B cell (primary cell): Measurements from ENCODE around the gene BICDL1. TPM values are rescaled to one million over a fixed set of nuclear protein-coding genes. Genes with fewer than 3 reads are reported as not detected.

Source experiments
- ATAC-seq: fragments of 200-7000 bp; cut with Tn5 transposase; one replicate; pipeline ENCODE4 v1.10.0; 2021; ENCODE audit warnings: low read depth, mild to moderate bottlenecking, moderate number of reproducible peaks, moderate library complexity
- CTCF ChIA-PET: fragments of 350-600 bp; sonication (Branson Sonifier 250); formaldehyde crosslinking; loops from one replicate; lab custom pipeline; 2021; ENCODE audit warnings: antibody characterized with exemption, inconsistent platforms; lab: Charles Lee
- POLR2A ChIA-PET: fragments of 350-600 bp; sonication (Branson Sonifier 250); formaldehyde crosslinking; loops from one replicate; lab custom pipeline; 2021; ENCODE audit warnings: antibody characterized with exemption; lab: Charles Lee
- DNase-seq: peaks from one replicate; pipeline ENCODE4 v3.0.0; 2013
- H2AFZ ChIP-seq: 2 replicates; pipeline ENCODE4 v1.6.1; 2012; ENCODE audit warnings: mild to moderate bottlenecking, low read depth, low read length; ENCODE audit not compliant: insufficient read depth, poor library complexity, severe bottlenecking
- H3K27ac ChIP-seq, 2 donors: 1 replicate in 1 of 2; 2 replicates in 1 of 2; pipeline ENCODE4 v1.5.1; 2012 to 2013; ENCODE audit warnings: low read length in 2 of 2, mild to moderate bottlenecking in 2 of 2, moderate library complexity in 1 of 2
- H3K27me3 ChIP-seq, 4 experiments: fragments of 200-600 bp in 1 of 4; sonication (generic) in 1 of 4; replicated peaks in 1 of 4; 1 replicate in 2 of 4; 2 replicates in 2 of 4; pipeline versions ENCODE4 v1.6.1 to v1.7.0; 2013 to 2016; ENCODE audit warnings: low read length in 3 of 4, mild to moderate bottlenecking in 2 of 4, mixed read lengths in 1 of 4, moderate library complexity in 1 of 4; ENCODE audit not compliant: insufficient read depth in 4 of 4, control insufficient read depth in 3 of 4; ENCODE audit errors: control extremely low read depth in 1 of 4
- H3K36me3 ChIP-seq, 2 experiments: replicated peaks in 1 of 2; 1 replicate in 1 of 2; 2 replicates in 1 of 2; pipeline versions ENCODE4 v1.6.1 to v1.7.1; 2013; ENCODE audit warnings: low read length in 1 of 2; ENCODE audit not compliant: insufficient read depth in 2 of 2, control insufficient read depth in 1 of 2; ENCODE audit errors: control extremely low read depth in 1 of 2, extremely low read depth in 1 of 2
- H3K4me1 ChIP-seq, 2 donors: fragments of 200-600 bp in 1 of 2; sonication (generic) in 1 of 2; 1 replicate in 1 of 2; 2 replicates in 1 of 2; pipeline versions ENCODE4 v1.5.1 to v1.6.1; 2013 to 2017; ENCODE audit warnings: low read length in 2 of 2; ENCODE audit not compliant: control insufficient read depth in 2 of 2, insufficient read depth in 2 of 2
- H3K4me2 ChIP-seq: replicated peaks from 2 replicates; pipeline ENCODE3; 2012; ENCODE audit warnings: mild to moderate bottlenecking, low read depth, low read length; ENCODE audit not compliant: poor library complexity, severe bottlenecking
- H3K4me3 ChIP-seq, 5 experiments: fragments of 200-600 bp in 1 of 5; sonication (generic) in 1 of 5; 1 replicate in 3 of 5; 2 replicates in 2 of 5; pipeline versions ENCODE4 v1.5.1 to v1.7.0; 2011 to 2016; ENCODE audit warnings: low read length in 4 of 5, mild to moderate bottlenecking in 4 of 5, low read depth in 2 of 5, control low read depth in 1 of 5, moderate library complexity in 1 of 5; ENCODE audit not compliant: insufficient read depth in 1 of 5; ENCODE audit errors: control extremely low read depth in 1 of 5, extremely low read depth in 1 of 5
- H3K79me2 ChIP-seq: fragments of 200-600 bp; sonication (generic); one replicate; pipeline ENCODE4 v1.6.0; 2016; ENCODE audit warnings: low read length; ENCODE audit not compliant: control insufficient read depth, insufficient read depth
- H3K9ac ChIP-seq: fragments of 200-600 bp; sonication (generic); 2 replicates; pipeline ENCODE4 v1.6.1; 2017; ENCODE audit warnings: mild to moderate bottlenecking, low read length, moderate library complexity
- H3K9me3 ChIP-seq, 3 donors: one replicate each; pipeline versions ENCODE4 v1.6.1 to v1.7.1; 2013; ENCODE audit warnings: low read length in 2 of 3; ENCODE audit not compliant: control insufficient read depth in 2 of 3, insufficient read depth in 1 of 3; ENCODE audit errors: control extremely low read depth in 1 of 3
- H4K20me1 ChIP-seq: 2 replicates; pipeline ENCODE4 v1.6.0; 2012; ENCODE audit warnings: mild to moderate bottlenecking, low read length; ENCODE audit not compliant: insufficient read depth, control insufficient read depth, poor library complexity, severe bottlenecking
- H3K27ac Mint-ChIP-seq: one replicate; pipeline ENCODE4 v1.8.0; 2021; ENCODE audit warnings: mixed read lengths
- H3K27me3 Mint-ChIP-seq: one replicate; pipeline ENCODE4 v1.8.0; 2021; ENCODE audit warnings: mixed read lengths
- H3K4me1 Mint-ChIP-seq: one replicate; pipeline ENCODE4 v1.8.0; 2021; ENCODE audit warnings: mixed read lengths
- H3K4me3 Mint-ChIP-seq: one replicate; pipeline ENCODE4 v1.8.0; 2021; ENCODE audit warnings: mixed read lengths
- H3K9me3 Mint-ChIP-seq: one replicate; pipeline ENCODE4 v1.8.0; 2022; ENCODE audit warnings: mixed read lengths; ENCODE audit not compliant: insufficient read depth
- EZH2 ChIP-seq: IDR thresholded peaks from 2 replicates; pipeline ENCODE4 v1.6.1; 2012; ENCODE audit warnings: borderline replicate concordance, low read depth, mild to moderate bottlenecking, moderate library complexity, low read length; ENCODE audit not compliant: insufficient read depth, poor library complexity, severe bottlenecking
- WGBS: methylation state at CpG from one replicate; pipeline ENCODE4 v1.1.5; 2013; ENCODE audit warnings: missing lambda C conversion rate; ENCODE audit not compliant: insufficient coverage; 5-methylcytosine and 5-hydroxymethylcytosine counted together
- intact Hi-C: fragments of 100-400 bp; cut with micrococcal nuclease; formaldehyde crosslinking; loops from one replicate; pipeline ENCODE4 v1.10.0; 2022
- polyA plus RNA-seq: library from polyadenylated mRNA; depleted of rRNA; stranded (reverse); fragments of >200 nt; gene quantifications from 2 replicates; pipeline ENCODE4 v1.2.3, GENCODE V29; 2012
- total RNA-seq, 2 donors: library from RNA; stranded (reverse); fragments of 120-200 nt in 1 of 2; gene quantifications; 1 replicate in 1 of 2; 2 replicates in 1 of 2; pipeline versions ENCODE4 v1.2.3 to v1.2.4, GENCODE V29; 2013 to 2022
- TF ChIP-seq, protein P1 (sequence below): fragments of 200-600 bp; IDR thresholded peaks from one replicate; pipeline ENCODE4 v1.8.0; 2022; ENCODE audit warnings: antibody characterized with exemption, mild to moderate bottlenecking

The BICDL1 gene
- total and polyA plus RNA-seq, 2 donors (not counting 1 experiment from before 2014, with no cell fraction given) = 15.6 to 41.5 TPM

DNA sequence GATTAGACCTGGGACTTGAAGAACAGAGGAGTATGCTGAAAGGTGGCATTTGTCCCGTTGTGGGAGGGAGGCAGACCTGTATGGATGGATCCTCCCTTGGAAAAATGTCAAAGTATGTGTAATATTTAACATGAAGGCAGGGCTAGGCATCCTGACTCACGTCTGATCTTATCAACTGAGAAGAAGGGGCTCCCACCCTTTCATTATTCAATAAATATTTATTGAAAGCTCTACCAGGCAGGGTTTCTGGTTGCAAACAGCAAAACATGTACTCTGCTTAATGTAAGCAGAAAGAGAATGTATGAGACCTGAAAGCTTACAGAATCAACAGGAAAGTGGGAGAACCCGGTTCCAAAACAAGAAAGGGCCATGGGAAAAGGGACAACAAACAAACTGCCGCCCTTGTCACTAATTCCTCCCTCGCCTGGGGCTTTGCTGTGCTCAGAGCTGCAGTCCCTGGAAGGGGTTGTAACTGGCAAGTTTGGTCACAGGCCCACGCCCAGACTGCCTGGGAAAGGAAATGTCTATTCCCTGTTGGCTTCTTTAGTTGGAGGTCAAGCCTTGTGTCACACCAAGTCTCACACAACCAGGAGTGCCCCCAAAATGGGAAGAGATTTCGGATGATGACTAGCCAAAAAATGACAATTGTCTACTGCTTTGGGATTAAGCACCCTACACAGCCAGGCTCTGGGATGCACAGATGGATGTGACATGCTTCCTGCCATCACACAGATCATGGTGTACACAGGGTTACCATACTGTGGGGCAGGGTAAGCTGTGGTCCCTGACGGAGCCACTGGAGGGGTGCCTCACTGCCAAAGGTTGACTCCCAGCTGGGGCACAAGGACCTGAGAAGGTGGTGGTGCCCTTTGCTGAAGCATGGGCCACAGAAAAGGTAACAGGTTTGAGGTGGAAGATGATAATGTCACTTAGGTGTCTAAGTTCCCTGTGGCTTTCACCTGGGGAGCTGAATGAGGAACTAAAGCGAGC lies 90.7 kb downstream of the BICDL1 start:
- H3K27ac ChIP-seq = no peak overlapping the region
- TF ChIP-seq EZH2 = no peak
- TF ChIP-seq, protein P1, sequence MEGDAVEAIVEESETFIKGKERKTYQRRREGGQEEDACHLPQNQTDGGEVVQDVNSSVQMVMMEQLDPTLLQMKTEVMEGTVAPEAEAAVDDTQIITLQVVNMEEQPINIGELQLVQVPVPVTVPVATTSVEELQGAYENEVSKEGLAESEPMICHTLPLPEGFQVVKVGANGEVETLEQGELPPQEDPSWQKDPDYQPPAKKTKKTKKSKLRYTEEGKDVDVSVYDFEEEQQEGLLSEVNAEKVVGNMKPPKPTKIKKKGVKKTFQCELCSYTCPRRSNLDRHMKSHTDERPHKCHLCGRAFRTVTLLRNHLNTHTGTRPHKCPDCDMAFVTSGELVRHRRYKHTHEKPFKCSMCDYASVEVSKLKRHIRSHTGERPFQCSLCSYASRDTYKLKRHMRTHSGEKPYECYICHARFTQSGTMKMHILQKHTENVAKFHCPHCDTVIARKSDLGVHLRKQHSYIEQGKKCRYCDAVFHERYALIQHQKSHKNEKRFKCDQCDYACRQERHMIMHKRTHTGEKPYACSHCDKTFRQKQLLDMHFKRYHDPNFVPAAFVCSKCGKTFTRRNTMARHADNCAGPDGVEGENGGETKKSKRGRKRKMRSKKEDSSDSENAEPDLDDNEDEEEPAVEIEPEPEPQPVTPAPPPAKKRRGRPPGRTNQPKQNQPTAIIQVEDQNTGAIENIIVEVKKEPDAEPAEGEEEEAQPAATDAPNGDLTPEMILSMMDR = no peak
- WGBS = 94% methylated on average over 5 of the region's 9 CpGs
- H3K9ac ChIP-seq = no peak overlapping the region
- ChIA-PET POLR2A (no interaction called here), CTCF (interaction anchor here (1.0 to 1.2 kb wide), 2 partner anchors 7 to 40 kb away, joined by 3 read pairs; no protein-coding TSS in a partner anchor)
- intact Hi-C loops = no loop called here
- Mint-ChIP-seq H3K4me3 (no peak overlapping the region), H3K27me3 (no peaks in the 10 kb centered on the region), H3K27ac (no peak overlapping the region), H3K4me1 (peaks cover 5% of the 10 kb centered on the region), H3K9me3 (no peaks in the 10 kb centered on the region)
- DNase-seq (no peak), ATAC-seq (no peak)
- H3K4me1 ChIP-seq = peaks cover 4 to 13% of the 10 kb centered on the region in 2 donors
- no peaks in the 10 kb centered on the region for H3K79me2 ChIP-seq
- no peak overlapping the region for H2AFZ ChIP-seq
- no peaks in the 10 kb centered on the region for H3K36me3 ChIP-seq
- no peaks in the 10 kb centered on the region for H3K9me3 ChIP-seq
- H3K27me3 ChIP-seq = no peaks in the 10 kb centered on the region
- no peaks in the 10 kb centered on the region for H4K20me1 ChIP-seq
- H3K4me2 ChIP-seq = no peak overlapping the region
- H3K4me3 ChIP-seq = no peak overlapping the region

DNA sequence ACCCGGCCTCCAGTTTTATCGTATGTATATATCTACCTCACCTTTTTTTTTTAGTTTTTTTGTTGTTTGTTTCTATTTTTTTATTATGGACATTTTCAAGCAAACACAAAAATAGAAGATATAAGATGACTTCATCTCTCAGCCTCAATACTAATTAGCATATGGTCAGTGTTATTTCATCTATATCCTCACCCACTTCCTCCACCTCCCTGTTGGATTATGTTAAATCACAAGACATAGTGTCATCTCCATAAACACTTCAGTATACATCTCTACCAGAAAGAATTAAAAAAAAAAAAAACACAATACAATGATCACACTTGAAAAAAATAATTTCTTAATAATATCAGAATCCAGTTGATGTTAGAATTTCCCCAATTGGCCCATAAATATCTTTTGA lies 92.6 kb downstream of the BICDL1 start:
- intact Hi-C loops = no loop called here
- H3K4me1 Mint-ChIP-seq = peaks cover 3% of the 10 kb centered on the region
- Histone ChIP-seq H4K20me1 (no peaks in the 10 kb centered on the region), H3K27me3 (no peaks in the 10 kb centered on the region), H3K9me3 (no peaks in the 10 kb centered on the region), H3K79me2 (no peaks in the 10 kb centered on the region), H3K36me3 (no peaks in the 10 kb centered on the region), H3K9ac (no peak overlapping the region), H3K27ac (no peak overlapping the region), H3K4me3 (no peak overlapping the region), H3K4me1 (peaks cover 1 to 6% of the 10 kb centered on the region in 2 donors), H2AFZ (no peak overlapping the region), H3K4me2 (no peak overlapping the region)
- no CpG with 5 or more reads among the region's 2 CpGs for WGBS
- TF ChIP-seq, protein P1 = no peak
- no peak for TF ChIP-seq EZH2
- no peak overlapping the region for H3K4me3 Mint-ChIP-seq
- ATAC-seq (no peak), DNase-seq (no peak)
- no peaks in the 10 kb centered on the region for H3K9me3 Mint-ChIP-seq
- CTCF ChIA-PET = no interaction called here
- no peak overlapping the region for H3K27ac Mint-ChIP-seq
- no peaks in the 10 kb centered on the region for H3K27me3 Mint-ChIP-seq
- POLR2A ChIA-PET = interaction anchor here (0.7 kb wide), 1 partner anchor 32 kb away, joined by 6 read pairs; no protein-coding TSS in a partner anchor
